Transverse colon (tissue), 4 donors: ENCODE results near the gene RAB35. TPM values are rescaled to one million over a fixed set of nuclear protein-coding genes. Genes with fewer than 3 reads are reported as not detected.

ENCODE experiments used
- DNase-seq: peaks from one replicate; pipeline ENCODE4 v3.0.0-alpha.2; 2019
- H3K27ac ChIP-seq, 4 donors: fragments of 200-600 bp; sonication (generic); 2 replicates each; pipeline ENCODE4 v1.5.1; 2016 to 2018; ENCODE audit warnings: inconsistent platforms in 4 of 4
- H3K27me3 ChIP-seq: fragments of 200-600 bp; sonication (generic); 2 replicates; pipeline ENCODE4 v1.5.1; 2017; ENCODE audit warnings: inconsistent platforms
- H3K36me3 ChIP-seq, 4 donors: fragments of 200-600 bp; sonication (generic); 2 replicates each; pipeline ENCODE4 v1.5.1; 2017 to 2019; ENCODE audit warnings: inconsistent platforms in 4 of 4
- H3K4me1 ChIP-seq, 4 donors: fragments of 200-600 bp; sonication (generic); 2 replicates each; pipeline ENCODE4 v1.5.1; 2017 to 2020; ENCODE audit warnings: inconsistent platforms in 4 of 4
- H3K4me3 ChIP-seq, 4 donors: fragments of 200-600 bp; sonication (generic); 1 replicate in 1 of 4; 2 replicates in 3 of 4; pipeline versions ENCODE4 v1.5.1 to v1.6.1; 2017 to 2019; ENCODE audit warnings: inconsistent platforms in 4 of 4
- H3K9me3 ChIP-seq, 2 donors: fragments of 200-600 bp; sonication (generic); 2 replicates each; pipeline ENCODE4 v1.5.1; 2017 to 2019; ENCODE audit warnings: inconsistent platforms in 2 of 2
- CTCF ChIP-seq, 5 experiments: fragments of 200-600 bp in 3 of 5; fragments of 450-650 bp in 2 of 5; sonication (generic) in 3 of 5; IDR thresholded peaks; 1 replicate in 2 of 5; 2 replicates in 3 of 5; pipeline ENCODE4 v1.5.1; 2016 to 2017; ENCODE audit warnings: antibody characterized with exemption in 5 of 5, inconsistent platforms in 3 of 5, mild to moderate bottlenecking in 2 of 5, moderate library complexity in 1 of 5
- EP300 ChIP-seq: sonication (generic); formaldehyde crosslinking; IDR thresholded peaks from one replicate; pipeline ENCODE4 v1.6.1; 2017; ENCODE audit warnings: antibody characterized with exemption, low read depth
- POLR2A ChIP-seq: fragments of 450-650 bp; IDR thresholded peaks from one replicate; pipeline ENCODE4 v1.6.1; 2016; ENCODE audit warnings: antibody characterized with exemption, mild to moderate bottlenecking, moderate library complexity
- POLR2AphosphoS5 ChIP-seq, 3 donors: sonication (generic); formaldehyde crosslinking; IDR thresholded peaks; one replicate each; pipeline ENCODE4 v1.6.1; 2016; ENCODE audit warnings: antibody characterized with exemption in 3 of 3
- WGBS, 2 donors: methylation state at CpG; one replicate each; pipeline ENCODE4 v1.1.5; 2018; ENCODE audit warnings: low coverage in 1 of 2; 5-methylcytosine and 5-hydroxymethylcytosine counted together
- in situ Hi-C, 4 donors: fragments of 200-750 bp; cut with MboI; loops; one replicate each; pipeline versions ENCODE4 v1.15.0 to v1.15.1; 2017; ENCODE audit warnings: low sequenced_read_pairs in 3 of 4, low pct_ligation_motif_present in 1 of 4, low pct_unique_long_range_greater_than_20kb in 1 of 4
- intact Hi-C: fragments of 100-400 bp; cut with DNase I; formaldehyde crosslinking; loops from one replicate; pipeline ENCODE4 v1.15.1; 2023; ENCODE audit warnings: low total_unique reads
- total RNA-seq, 4 donors: library from RNA; depleted of rRNA; stranded (reverse); fragments of >200 nt; gene quantifications; one replicate each; pipeline ENCODE4 v1.1.0, GENCODE V29; 2016

The RAB35 gene
- total RNA-seq, 4 donors from 2014 or later, result 16.9 to 26.2 (median 22.2) TPM

- H3K27me3 ChIP-seq, result no peaks in the 10 kb centered on the region
- in situ Hi-C loops, result no loop called here
- DNase-seq, result no peak
- TF ChIP-seq EP300, result no peak
- no peak for TF ChIP-seq POLR2A
- TF ChIP-seq POLR2AphosphoS5 (IDR thresholded peaks at IDR 0.05), result no peak
- H3K27ac ChIP-seq, result no peak overlapping the region
- H3K9me3 ChIP-seq, result no peaks in the 10 kb centered on the region
- H3K4me3 ChIP-seq, result no peak overlapping the region
- 80 to 84% methylated on average over 1 to 8 of the region's 8 CpGs for WGBS, 2 donors
- peaks cover 3 to 8% (median 6%) of the 10 kb centered on the region in 4 donors for H3K4me1 ChIP-seq
- intact Hi-C loops, result no loop called here
- peaks cover 0 to 15% (median 7%) of the 10 kb centered on the region in 4 donors for H3K36me3 ChIP-seq
Measured at GRCh38 chr12:120095736-120096135, 20.8 kb downstream of the RAB35 start.

GRCh38 chr12:120095331-120095730, 21.2 kb downstream of the RAB35 start:
- Histone ChIP-seq H3K27ac (no peak overlapping the region), H3K4me1 (peaks cover 0 to 4% (median 2%) of the 10 kb centered on the region in 4 donors), H3K36me3 (peaks cover 0 to 15% (median 7%) of the 10 kb centered on the region in 4 donors), H3K9me3 (no peaks in the 10 kb centered on the region), H3K27me3 (no peaks in the 10 kb centered on the region), H3K4me3 (no peak overlapping the region)
- TF ChIP-seq POLR2AphosphoS5 (IDR thresholded peaks at IDR 0.05) (no peak), EP300 (no peak), POLR2A (no peak), CTCF (IDR thresholded peaks at IDR 0.05) (no peak)
- WGBS, 2 donors, result 86% methylated on average over 13 of the region's 13 CpGs; no CpG with 5 or more reads in 1 of the 2 donors
- in situ Hi-C loops (no loop called here), intact Hi-C loops (no loop called here)
- no peak for DNase-seq

DNA sequence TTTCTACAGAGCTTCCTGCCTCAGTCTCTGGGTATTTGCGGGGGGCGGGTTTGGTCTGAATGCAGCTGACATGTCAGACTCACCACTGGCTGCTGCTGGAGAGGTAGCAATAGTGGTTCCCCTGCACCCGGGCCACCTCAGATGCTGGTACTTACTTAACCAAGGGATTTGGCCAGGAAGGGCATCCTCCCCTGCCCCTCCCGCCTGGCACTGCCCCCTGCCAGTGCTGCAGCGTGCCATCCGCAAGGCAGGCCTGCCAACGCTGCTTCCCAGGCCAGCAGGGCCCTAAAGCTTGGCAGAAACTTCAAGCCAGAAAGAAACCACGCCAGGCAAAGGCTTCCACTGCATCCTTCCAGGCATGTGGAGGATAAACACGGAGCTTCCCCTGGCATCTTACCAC, 22.1 kb downstream of the RAB35 start:
- Histone ChIP-seq H3K36me3 (peaks cover 0 to 15% (median 7%) of the 10 kb centered on the region in 4 donors), H3K4me3 (no peak overlapping the region), H3K27me3 (no peaks in the 10 kb centered on the region), H3K9me3 (no peaks in the 10 kb centered on the region), H3K27ac (no peak overlapping the region), H3K4me1 (no peaks in the 10 kb centered on the region)
- in situ Hi-C loops (no loop called here), intact Hi-C loops (no loop called here)
- TF ChIP-seq EP300, result no peak
- TF ChIP-seq POLR2AphosphoS5 (IDR thresholded peaks at IDR 0.05), result no peak
- no peak for TF ChIP-seq POLR2A
- no peak for TF ChIP-seq CTCF (IDR thresholded peaks at IDR 0.05)
- no peak for DNase-seq
- 88% methylated on average over 2 to 9 of the region's 9 CpGs for WGBS, 2 donors

DNA sequence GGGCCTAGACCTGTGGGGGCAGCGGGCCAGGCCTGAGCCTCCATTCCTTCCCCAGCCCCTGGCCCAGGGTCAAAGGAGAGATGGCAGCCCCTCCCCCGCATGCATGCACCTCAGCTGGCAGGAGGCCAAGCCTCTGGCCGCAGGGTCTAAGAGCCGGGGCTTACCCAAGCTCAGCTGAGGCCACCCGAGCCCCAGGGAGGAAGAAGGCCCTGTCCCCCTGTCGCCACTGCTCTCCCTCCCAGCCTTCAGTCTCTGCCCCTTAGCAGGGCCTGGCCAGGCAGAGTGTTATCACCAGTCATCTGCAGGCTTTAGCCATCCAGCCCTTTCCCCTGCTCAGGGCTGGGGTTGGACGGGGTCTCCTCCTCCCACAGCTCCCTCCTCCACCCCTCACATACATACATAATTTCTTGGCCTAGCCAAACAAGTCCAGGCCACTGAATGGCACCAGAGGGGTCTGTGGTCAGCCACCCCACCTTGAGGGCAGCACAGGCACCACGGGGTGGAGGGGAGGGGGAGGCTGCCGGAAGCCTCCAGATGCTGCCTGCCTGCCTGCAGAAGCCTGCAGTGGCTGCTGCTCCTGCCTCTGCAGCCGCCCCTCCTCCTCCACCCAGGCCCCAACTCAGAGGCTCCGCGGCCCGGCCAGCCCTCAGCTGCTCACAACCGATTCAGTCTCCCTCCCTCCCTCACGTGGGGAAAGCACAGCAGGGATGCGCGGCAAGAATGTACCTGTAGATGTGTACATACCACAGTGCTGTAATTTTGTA, 22.8 kb downstream of the RAB35 start:
- no peaks in the 10 kb centered on the region for H3K4me1 ChIP-seq
- DNase-seq, result no peak
- H3K4me3 ChIP-seq, result no peak overlapping the region
- WGBS, 2 donors, result 75 to 88% methylated on average over 3 to 14 of the region's 17 CpGs
- H3K27me3 ChIP-seq, result no peaks in the 10 kb centered on the region
- H3K9me3 ChIP-seq, result no peaks in the 10 kb centered on the region
- in situ Hi-C loops, result no loop called here
- H3K27ac ChIP-seq, result no peak overlapping the region
- intact Hi-C loops, result no loop called here
- H3K36me3 ChIP-seq, result peaks cover 0 to 15% (median 7%) of the 10 kb centered on the region in 4 donors
- TF ChIP-seq EP300, result no peak
- TF ChIP-seq POLR2A, result no peak
- TF ChIP-seq POLR2AphosphoS5 (IDR thresholded peaks at IDR 0.05), result no peak
- TF ChIP-seq CTCF (IDR thresholded peaks at IDR 0.05), result no peak
